Nucleus accumbens (tissue), 56 donors: ENCODE data around the gene PIK3R3.
A peak's percentile ranks its signal among the peaks of the same experiment; 100 is the strongest.
"Not testable (repeated sequence)": the region's sequence is repeated elsewhere in the genome, so short reads cannot be mapped to it uniquely, and the experiment has no call there.

ENCODE experiments used
- DNase-seq, 56 donors: peaks; one replicate each; lab custom pipeline; 2025; lab: John Stamatoyannopoulos, UW

Gene PIK3R3

DNA sequence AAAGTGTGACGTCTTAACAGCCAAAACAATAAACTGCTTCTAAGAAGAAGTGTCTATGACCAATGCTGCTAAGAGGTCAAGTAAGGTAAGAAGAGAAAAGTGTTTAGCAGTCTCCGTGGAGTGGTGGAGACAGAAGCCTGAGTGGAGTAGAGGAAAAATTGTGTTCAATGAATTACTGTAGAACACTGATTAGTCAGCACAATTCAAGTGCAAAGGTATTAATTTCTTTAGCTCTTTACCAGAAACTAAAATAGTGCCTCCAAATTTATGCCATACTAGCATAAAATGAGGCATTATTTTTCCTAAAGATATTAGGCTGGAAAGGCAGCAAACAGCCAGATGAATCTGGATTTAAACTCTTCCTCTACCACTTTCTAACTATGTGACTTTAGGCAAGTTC lies 56.1 kb downstream of the PIK3R3 start:
- DNase-seq, result no peak

DNA sequence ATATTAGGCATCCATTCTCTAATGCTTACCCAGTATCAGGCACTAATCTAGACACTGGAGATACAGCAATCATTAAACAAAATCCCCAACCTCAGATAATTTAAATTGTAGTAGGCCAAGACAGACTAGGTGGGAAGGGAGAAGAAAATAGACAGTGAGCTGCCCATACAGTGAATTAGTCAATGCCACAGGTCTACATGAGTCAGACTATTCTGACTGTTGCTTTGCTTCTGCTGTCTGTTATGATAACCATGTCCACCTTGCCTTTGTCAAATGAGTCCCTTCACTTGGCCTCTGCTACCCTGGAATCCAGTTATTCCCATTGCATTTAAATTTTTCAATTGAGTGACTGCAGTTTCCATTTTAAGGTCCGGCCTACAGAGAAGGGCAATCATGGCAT lies 59.5 kb downstream of the PIK3R3 start:
- no peak for DNase-seq

DNA sequence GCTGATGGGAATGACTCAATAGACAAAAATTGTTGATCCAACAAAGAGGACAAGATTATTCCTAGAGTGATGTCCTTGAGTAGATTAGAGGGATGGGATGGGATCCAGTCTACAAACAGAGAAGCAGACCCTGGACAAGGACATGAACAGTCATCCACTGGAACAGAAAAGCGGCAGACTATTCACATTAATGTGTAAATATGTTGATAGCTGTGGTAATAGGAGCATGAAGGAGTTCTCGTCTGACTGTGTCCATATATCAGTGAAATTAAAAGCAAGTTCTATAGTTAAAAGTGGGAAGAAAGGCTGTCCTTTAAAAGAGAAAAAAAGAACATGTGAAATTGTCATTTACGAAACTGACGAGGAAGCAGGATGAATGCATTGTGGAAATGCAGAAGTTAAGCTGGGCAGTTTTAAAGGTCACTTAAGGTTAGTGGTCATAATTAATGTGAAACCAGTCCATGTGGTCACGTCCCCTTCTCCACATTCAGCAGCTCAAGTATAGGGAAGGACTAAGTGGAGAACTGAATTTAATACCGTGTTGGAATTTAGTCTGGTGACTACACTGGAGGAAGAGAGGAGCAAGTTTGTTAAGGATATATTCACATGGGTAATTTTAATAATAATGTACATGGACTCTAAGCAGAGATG lies 62.1 kb downstream of the PIK3R3 start:
- no peak for DNase-seq

DNA sequence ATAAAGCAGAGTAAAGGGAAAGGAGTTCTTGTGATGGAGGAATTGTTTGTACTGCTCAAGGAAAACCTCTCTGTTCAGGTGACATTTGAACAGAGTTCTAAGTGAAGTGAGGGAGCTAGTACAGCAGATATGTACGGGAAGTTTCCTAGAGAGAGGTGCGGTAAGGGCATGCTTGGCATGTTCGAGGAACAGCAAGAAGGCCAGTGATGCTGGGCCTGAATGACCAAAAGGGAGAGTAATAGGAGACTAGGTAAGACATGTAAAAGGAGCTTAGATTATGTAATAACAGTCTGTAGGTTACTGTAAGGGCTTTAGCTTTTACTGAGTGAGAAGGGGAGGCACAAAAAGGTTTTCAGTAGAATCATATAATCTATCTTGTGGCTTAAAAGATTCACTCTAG lies 63.9 kb downstream of the PIK3R3 start:
- no peak for DNase-seq

DNA sequence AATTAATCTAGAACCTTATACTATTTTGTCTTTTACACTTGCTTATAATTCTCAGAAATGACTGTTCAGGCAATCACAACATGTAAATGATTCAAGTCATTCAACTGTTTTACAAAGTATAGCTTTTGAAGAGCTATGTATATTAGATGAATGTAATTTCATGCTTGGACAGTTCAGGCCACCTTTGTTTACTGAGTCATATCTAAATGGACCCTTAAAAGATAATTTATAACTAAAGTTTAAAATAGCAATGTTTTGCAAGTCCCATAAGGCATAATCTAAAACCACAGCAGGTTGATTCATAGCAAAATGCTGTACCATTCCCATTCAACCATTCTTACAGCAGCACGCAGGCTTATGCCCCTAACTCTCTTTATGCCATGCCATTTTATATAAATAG lies 64.8 kb downstream of the PIK3R3 start:
- DNase-seq, result no peak

DNA sequence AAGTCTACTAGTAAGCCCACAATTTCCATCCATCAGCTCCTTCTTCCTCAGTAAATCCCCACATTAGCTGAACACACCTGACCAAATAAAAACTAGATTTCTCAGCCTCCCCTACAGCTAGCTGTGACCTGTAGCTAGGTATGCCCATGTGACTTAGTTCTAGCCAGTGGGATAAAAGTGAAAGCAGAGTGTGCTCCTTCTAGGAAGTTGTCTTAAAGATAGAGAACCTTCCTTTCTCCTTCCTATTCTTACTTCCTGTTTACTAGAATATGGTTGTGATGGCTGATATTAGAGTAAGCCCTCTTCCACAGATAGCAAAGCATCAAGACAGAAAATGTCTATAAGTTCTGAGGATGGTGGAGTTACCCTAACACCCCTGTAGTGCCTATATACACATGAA lies 67.0 kb downstream of the PIK3R3 start:
- DNase-seq, result no peak

DNA sequence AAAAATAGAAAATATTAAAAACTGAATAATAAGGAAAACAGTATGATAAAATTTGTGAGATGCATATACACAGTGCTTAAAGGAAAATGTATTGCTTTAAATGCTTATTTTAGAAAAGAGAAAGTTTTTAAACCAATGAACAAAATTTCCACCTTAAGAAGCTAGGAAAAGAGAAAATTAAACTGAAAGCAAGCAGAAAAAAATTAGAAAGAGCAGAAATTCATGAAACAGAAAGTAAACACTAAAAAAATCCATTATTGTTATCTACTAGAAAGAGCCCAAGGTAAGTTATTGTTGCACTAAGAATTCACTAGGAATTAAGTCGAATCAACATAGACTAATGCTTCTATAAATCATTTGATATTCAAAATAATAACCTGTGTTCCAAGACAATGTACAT lies 67.7 kb downstream of the PIK3R3 start:
- no peak for DNase-seq

DNA sequence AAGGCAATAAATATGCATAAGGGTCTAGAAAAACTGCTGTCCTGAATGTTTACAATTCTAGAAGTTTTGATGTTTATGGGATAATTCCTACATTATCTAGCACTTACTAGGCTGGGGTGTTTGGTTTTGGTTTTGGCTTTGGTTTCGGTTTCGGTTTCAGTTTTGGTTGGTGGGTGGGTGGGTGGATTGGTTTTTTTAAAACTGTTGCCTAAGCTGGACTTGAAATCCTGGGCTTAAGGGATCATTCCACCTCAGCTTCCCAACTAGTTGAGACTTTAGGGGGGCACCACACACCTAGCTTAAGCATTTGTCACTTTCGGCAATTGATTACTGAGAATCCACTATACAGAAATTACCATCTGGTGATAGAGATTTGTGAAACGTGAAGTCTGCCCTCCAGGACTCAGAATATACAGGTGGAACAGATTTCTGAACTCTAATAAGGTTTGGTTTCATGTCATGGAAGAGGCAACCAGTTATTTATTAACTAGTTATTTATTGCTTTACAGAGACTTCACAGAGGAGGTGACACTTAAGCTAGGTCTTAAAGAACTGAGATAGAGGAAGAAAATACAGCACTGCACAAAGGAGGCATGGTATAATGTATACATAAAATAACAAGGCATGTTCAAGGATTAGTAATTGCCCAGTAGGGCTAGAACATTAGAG lies 69.6 kb downstream of the PIK3R3 start:
- no peak for DNase-seq

DNA sequence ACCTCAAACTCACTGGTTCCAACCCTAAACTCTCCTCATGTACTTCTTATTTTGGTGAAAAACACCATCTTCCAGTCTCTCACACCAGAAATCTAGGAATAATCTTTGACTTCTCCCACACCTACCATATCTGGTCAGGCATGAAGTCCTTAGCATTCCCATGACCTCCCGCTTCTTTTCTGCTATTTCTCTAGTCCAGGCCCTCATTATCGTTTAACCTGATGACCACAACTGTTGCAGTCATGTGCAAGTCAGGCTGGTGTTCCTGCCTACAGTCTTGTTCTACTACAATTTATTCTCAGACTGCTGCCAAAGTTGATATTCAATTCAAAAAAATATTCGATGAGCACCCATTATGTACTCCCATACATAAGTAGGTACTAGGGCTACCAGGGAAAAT lies 71.3 kb downstream of the PIK3R3 start:
- DNase-seq, result no peak

DNA sequence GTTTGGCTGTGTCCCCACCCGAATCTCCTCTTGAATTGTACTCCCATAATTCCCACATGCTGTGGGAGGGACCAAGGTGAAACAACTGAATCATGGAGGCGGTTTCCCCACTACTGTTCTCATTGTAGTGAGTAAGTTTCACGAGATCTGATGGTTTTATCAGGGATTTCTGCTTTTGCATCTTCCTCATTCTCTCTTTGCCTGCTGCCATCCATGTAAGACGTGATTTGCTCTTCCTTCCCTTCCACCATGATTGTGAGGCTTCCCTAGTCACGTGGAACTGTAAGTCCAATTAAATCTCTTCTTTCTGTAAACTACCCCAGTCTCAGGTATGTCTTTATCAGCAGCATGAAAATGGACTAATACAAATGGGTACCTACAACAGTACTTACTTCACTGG lies 73.5 kb downstream of the PIK3R3 start:
- no peak for DNase-seq

DNA sequence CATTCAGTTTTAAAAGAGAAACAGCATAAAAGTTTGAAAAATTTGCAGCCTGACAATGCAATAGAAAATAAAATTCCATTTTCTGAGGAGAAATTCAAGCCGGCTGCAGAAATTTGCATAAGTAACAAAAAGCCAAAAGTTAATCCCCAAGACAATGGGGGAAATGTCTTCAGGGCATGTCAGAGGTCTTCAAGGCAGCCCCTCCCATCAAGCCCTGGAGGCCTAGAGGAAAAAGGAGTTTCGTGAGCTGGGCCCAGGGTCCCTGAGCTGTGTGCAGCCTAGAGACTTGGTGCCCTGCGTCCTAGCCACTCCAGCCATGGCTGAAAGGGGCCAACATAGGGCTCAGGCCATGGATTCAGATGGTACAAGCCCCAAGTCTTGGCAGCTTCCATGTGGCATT lies 74.6 kb downstream of the PIK3R3 start:
- DNase-seq, result no peak

DNA sequence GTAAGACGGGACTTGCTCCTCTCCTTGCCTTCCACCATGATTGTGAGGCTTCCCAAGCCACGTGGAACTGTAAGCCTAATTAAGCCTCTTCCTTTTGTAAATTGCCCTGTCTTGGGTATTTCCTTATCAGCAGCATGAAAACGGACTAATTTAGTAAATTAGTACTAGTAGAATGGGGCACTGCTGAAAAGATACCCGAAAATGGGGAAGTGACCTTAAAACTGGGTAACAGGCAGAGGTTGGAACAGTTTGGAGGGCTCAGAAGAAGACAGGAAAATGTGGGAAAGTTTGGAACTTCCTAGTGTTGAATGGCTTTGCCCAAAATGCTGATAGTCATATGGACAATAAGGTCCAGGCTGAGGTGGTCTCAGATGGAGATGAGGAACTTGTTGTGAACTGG lies 75.2 kb downstream of the PIK3R3 start:
- DNase-seq, result not testable (repeated sequence)

DNA sequence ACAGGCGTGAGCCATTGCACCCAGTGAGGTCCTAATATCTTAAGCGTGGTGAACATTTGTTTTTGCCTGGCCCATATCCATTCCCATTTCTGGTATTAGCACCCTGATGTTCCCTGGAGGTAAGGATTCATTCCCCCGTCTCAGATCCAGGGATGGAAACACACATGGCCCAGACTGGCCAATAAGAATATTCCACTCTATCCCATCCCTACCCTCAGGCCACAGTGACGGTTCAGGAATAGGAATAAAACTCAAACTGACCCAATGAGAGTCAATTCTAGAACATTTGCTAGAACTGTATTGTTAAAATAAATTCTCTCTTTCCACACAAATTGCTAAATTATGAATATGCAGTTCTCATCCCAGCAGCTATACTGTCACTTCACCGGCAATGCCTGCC lies 76.1 kb downstream of the PIK3R3 start:
- no peak for DNase-seq

DNA sequence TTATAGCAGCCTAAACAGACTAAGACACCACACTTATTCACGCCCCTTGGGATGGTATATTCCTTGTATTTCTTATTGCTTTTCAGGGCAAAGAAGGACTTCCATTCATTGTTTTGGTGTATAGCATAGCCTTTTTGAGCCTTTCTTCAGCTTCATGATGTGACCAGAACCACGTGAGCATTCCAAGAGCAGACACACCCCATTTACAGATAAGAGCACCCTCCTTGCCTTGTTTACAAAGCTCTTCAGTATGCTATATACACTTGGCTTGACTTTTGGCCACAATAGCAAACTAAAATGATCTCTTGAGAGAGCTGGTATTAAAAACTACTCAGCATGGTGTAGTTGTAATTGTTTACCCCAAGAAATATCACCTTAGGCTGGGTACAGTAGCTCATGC lies 78.7 kb downstream of the PIK3R3 start:
- DNase-seq, result no peak

DNA sequence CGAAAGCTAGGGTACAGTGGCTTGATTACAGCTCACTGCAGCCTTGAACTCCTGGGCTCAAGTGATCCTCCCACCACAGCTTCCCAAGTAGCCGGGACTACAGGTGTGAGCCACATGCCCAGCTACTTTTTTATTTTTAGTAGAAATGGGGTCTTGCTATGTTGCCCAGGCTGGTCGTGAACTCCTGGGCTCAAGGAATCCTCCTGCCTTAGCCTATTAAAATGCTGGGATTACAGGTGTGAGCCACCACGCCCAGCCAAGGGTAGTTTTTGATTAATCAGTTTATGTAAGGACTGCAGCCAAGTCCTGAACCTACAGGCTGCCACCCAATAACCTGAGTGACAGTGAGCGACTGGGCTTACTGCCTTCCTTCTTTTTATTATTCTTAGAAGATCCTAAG lies 88.3 kb downstream of the PIK3R3 start:
- DNase-seq, result no peak

DNA sequence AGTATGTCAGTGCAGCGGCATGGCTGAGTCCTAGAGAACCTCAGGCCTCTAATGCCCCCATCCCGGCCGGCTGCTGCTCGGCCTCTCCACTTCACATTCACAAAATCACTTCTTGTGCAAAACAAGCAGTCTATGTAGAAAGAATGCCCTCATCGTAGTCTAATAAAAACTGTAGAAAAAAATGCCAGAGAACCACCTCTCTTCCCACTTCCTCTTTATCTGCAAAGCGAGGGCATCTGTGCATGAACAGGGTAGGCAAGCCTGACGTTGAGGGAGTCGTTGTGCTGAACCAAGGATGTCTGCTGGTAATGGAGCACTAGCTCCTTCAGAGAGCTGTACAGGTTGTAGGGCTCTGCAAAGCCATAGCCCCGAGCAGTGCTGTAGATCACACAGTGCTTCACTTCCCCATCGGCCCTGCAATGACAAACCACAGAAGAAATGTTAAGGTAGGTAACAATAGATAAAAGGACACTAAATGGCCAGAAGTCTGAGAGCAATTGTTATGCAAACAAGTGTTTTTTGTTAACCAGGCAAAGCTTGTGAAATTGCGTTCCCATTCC lies 88.9 kb downstream of the PIK3R3 start:
- DNase-seq, result no peak

DNA sequence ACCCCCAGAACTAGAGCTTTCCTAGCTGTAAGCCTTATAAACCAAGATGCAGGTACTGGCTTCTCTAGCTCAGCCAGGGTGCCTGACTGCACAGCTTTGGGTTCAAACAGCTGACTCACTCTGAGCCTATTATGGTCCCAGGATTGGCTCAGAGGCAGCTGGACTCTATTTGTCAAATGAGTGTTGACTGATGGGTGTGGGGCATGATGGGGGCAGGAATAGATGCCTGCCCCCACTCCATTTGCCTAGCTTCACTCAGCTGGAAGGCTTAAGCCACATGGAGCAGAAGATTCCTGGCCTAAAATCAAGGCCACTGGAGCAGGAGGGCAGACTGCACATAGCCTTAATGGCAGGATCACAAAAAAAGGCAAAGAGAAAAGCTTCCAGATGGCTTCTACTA lies 90.5 kb downstream of the PIK3R3 start:
- peak in 1 of 56 donors; percentile 15 for DNase-seq

DNA sequence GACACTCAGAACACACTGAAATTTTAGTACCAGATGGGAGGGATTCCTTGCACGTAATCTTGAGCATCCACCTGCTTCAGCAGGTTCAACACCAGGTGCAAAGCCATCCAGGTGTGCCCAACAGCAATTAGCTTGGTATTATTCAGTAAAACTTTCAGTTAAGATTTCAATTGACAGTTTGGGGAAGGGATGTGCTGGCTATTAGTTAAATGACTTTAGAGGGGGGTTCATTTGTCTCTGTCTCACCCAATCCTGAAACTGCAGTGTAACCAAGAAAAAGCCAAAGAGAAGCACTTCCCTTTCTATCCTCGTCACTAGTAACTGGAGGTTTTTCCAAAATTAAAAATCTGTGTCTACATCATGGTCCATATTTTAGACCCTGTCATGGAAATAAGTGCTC lies 90.9 kb downstream of the PIK3R3 start:
- DNase-seq, result no peak

DNA sequence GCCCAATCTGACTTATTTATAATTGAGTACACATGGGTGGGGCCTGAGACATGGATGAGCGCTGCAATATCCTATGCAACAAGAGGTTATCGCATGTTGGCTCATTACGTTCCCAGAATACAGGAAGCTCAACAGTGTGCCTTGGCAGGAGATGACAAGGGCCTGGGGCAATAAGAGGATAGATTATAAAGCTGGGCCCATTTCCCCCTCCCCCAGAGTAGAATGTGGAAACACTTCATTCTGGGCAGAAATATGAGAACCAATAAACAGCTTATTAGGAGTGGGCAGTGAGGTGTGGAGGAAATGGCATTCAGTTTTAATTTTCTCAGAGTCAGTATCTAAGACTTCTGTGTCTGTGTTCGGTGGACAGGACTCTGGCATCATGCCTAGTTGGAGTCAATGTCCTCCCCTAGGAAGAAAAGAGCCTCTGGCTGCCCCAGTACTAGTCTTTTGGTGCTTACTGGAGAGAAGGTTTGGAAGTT lies 92.8 kb downstream of the PIK3R3 start:
- no peak for DNase-seq

DNA sequence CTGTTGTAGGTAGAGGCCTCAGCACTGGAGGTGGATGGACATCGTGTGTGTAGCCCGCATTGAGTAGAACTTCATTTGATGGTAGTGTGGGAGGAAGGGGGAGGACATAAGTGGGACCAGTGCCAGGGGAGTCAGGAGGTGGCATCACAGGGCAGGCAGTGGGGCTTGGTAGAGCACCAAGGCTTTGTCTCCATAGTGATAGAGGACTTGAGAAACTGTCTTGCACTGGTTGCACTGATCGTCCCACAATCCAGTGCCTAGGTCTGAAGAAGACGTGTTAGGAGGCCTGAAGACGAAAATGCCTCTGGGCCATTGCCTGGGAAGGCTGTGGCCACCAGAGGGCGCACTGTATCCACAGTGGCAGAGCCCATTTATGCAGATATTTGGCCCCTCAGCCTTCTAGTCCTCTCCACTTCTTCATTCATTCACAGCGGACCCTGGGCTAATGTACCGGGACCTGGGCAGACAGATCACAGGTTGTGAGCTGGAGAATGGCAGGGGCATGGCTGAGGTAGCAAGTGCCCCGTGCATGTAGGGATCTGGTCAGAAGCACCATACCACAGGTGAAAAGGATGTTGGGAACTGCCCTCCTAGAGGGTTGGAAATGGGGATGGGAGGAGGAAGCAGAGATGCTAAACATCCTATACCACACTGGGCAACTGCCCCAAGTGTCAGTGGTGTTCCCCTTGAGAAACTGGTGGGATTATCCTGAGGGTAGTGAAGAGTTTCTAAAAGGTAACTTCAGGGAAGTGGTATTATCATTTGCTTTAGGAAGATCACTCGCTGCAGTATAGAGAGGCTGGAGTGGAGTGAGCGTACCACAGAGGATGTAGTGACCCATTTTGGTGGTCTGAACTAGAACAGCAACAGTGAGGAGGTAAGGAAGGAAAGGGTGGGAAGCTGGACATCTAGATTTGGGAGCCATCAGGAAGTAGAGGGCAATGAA lies 95.3 kb downstream of the PIK3R3 start:
- peak in 54 of 56 donors; percentile 10 to 92 (median 69) for DNase-seq
